Hepatocyte (in vitro differentiated cells): Measurements from ENCODE around the gene GXYLT2. TPM values are rescaled to one million over a fixed set of nuclear protein-coding genes. Genes with fewer than 3 reads are reported as not detected.

Source experiments
- DNase-seq: peaks from one replicate; pipeline ENCODE4 v3.0.0-alpha.2; 2016; ENCODE audit warnings: low spot score
- H2AFZ ChIP-seq: fragments of 200-600 bp; sonication (generic); 2 replicates; pipeline ENCODE4 v1.6.0; 2016; ENCODE audit warnings: antibody characterized with exemption, mild to moderate bottlenecking
- H3K27ac ChIP-seq: fragments of 200-600 bp; sonication (generic); 2 replicates; pipeline ENCODE4 v1.5.1; 2016; ENCODE audit warnings: mild to moderate bottlenecking
- H3K27me3 ChIP-seq: fragments of 200-600 bp; sonication (generic); 2 replicates; pipeline ENCODE4 v1.6.1; 2016
- H3K36me3 ChIP-seq: fragments of 200-600 bp; sonication (generic); replicated peaks from 2 replicates; pipeline ENCODE4 v1.5.1; 2016; ENCODE audit warnings: low read depth; ENCODE audit not compliant: insufficient read depth
- H3K4me1 ChIP-seq: fragments of 200-600 bp; sonication (generic); 2 replicates; pipeline ENCODE4 v1.5.1; 2016; ENCODE audit warnings: mild to moderate bottlenecking, moderate library complexity; ENCODE audit not compliant: insufficient read depth
- H3K4me2 ChIP-seq: fragments of 200-600 bp; sonication (generic); 2 replicates; pipeline ENCODE4 v1.6.0; 2016
- H3K4me3 ChIP-seq: fragments of 200-600 bp; sonication (generic); 2 replicates; pipeline ENCODE4 v1.5.1; 2016; ENCODE audit warnings: mild to moderate bottlenecking
- H3K79me2 ChIP-seq: fragments of 200-600 bp; sonication (generic); 2 replicates; pipeline ENCODE4 v1.6.0; 2017; ENCODE audit warnings: mild to moderate bottlenecking
- H3K9me2 ChIP-seq: fragments of 200-600 bp; sonication (generic); replicated peaks from 2 replicates; pipeline ENCODE4 v1.6.0; 2017; ENCODE audit warnings: mild to moderate bottlenecking; ENCODE audit not compliant: insufficient read depth
- H3K9me3 ChIP-seq: fragments of 200-600 bp; sonication (generic); 2 replicates; pipeline ENCODE4 v1.5.1; 2016; ENCODE audit warnings: low read depth, mild to moderate bottlenecking
- H4K20me1 ChIP-seq: fragments of 200-600 bp; sonication (generic); 2 replicates; pipeline ENCODE4 v1.6.0; 2016; ENCODE audit warnings: mild to moderate bottlenecking; ENCODE audit not compliant: insufficient read depth, poor library complexity, severe bottlenecking
- CTCF ChIP-seq: fragments of 200-600 bp; sonication (generic); IDR thresholded peaks from 2 replicates; pipeline ENCODE4 v1.5.1; 2016; ENCODE audit warnings: antibody characterized with exemption, mild to moderate bottlenecking; ENCODE audit not compliant: poor library complexity
- EZH2 ChIP-seq: fragments of 200-600 bp; sonication (generic); IDR thresholded peaks from 2 replicates; pipeline ENCODE4 v1.6.1; 2016; ENCODE audit warnings: antibody characterized with exemption, mild to moderate bottlenecking, borderline replicate concordance
- EZH2phosphoT487 ChIP-seq: fragments of 200-600 bp; sonication (generic); IDR thresholded peaks from one replicate; pipeline ENCODE4 v1.6.1; 2018; ENCODE audit warnings: antibody characterized with exemption, mild to moderate bottlenecking, low read depth, moderate library complexity; ENCODE audit not compliant: unreplicated experiment, severe bottlenecking
- WGBS: methylation state at CpG from one replicate; pipeline ENCODE4 v1.1.6; 2016; ENCODE audit warnings: low lambda C conversion rate; ENCODE audit errors: missing lambda C conversion rate; 5-methylcytosine and 5-hydroxymethylcytosine counted together
- polyA plus RNA-seq: library from polyadenylated mRNA; unstranded; fragments of >200 nt; fragmentation: Nextera tagmentation; extraction: Ambion mirVana; gene quantifications from 2 replicates; pipeline ENCODE4 v1.2.1, GENCODE V29; 2016
- total RNA-seq: library from RNA; depleted of rRNA; stranded (reverse); fragments of >200 nt; gene quantifications from 2 replicates; pipeline ENCODE4 v1.2.3, GENCODE V29; 2014

GXYLT2 gene
- total and polyA plus RNA-seq, 2 experiments from 2014 or later = 27.4 to 35.7 TPM

GRCh38 chr3:72990701-72991395 lies 103.0 kb downstream of the GXYLT2 start:
- DNase-seq = no peak

GRCh38 chr3:72991522-72991921 lies 103.7 kb downstream of the GXYLT2 start:
- H3K9me2 ChIP-seq = no peaks in the 10 kb centered on the region
- H3K79me2 ChIP-seq = no peaks in the 10 kb centered on the region
- no peaks in the 10 kb centered on the region for H3K27me3 ChIP-seq
- no peak overlapping the region for H3K4me3 ChIP-seq
- WGBS = 64% methylated on average over 2 of the region's 2 CpGs
- no peaks in the 10 kb centered on the region for H3K9me3 ChIP-seq
- no peak overlapping the region for H3K27ac ChIP-seq
- H3K36me3 ChIP-seq = no peaks in the 10 kb centered on the region
- peaks cover 3% of the 10 kb centered on the region for H3K4me1 ChIP-seq
- no peak for DNase-seq
- H2AFZ ChIP-seq = no peak overlapping the region
- TF ChIP-seq EZH2 = no peak
- TF ChIP-seq EZH2phosphoT487 = no peak
- no peak for TF ChIP-seq CTCF
- H4K20me1 ChIP-seq = no peaks in the 10 kb centered on the region
- H3K4me2 ChIP-seq = no peak overlapping the region

More at GRCh38 chr3:72990701-72991395, 103.0 kb downstream of the GXYLT2 start:
- H3K79me2 ChIP-seq = no peaks in the 10 kb centered on the region
- H3K4me2 ChIP-seq = no peak overlapping the region
- H4K20me1 ChIP-seq = no peaks in the 10 kb centered on the region
- H3K9me2 ChIP-seq = no peaks in the 10 kb centered on the region
- TF ChIP-seq CTCF = no peak
- no peak for TF ChIP-seq EZH2phosphoT487
- no peak for TF ChIP-seq EZH2
- no peaks in the 10 kb centered on the region for H3K4me1 ChIP-seq
- H3K36me3 ChIP-seq = no peaks in the 10 kb centered on the region
- H3K27me3 ChIP-seq = no peaks in the 10 kb centered on the region
- no peak overlapping the region for H3K27ac ChIP-seq
- no peak overlapping the region for H3K4me3 ChIP-seq
- no peak overlapping the region for H2AFZ ChIP-seq
- no peaks in the 10 kb centered on the region for H3K9me3 ChIP-seq
- 83% methylated on average over 5 of the region's 5 CpGs for WGBS

- no peaks in the 10 kb centered on the region for H3K9me3 ChIP-seq
- no peak overlapping the region for H3K27ac ChIP-seq
- peaks cover 6% of the 10 kb centered on the region for H4K20me1 ChIP-seq
- no peaks in the 10 kb centered on the region for H3K9me2 ChIP-seq
- DNase-seq = no peak
- TF ChIP-seq EZH2 (no peak), CTCF (no peak), EZH2phosphoT487 (no peak)
- H2AFZ ChIP-seq = no peak overlapping the region
- 78% methylated on average over 6 of the region's 6 CpGs for WGBS
- H3K4me2 ChIP-seq = no peak overlapping the region
- no peaks in the 10 kb centered on the region for H3K27me3 ChIP-seq
- H3K4me3 ChIP-seq = no peak overlapping the region
- no peaks in the 10 kb centered on the region for H3K79me2 ChIP-seq
- H3K4me1 ChIP-seq = peaks cover 3% of the 10 kb centered on the region
- no peaks in the 10 kb centered on the region for H3K36me3 ChIP-seq
These were observed 105.5 kb downstream of the GXYLT2 start for GRCh38 chr3:72993391-72993790.
